Activated CD8-positive, alpha-beta memory T cell treated with anti-CD3 and anti-CD28 coated beads for 48 hours (primary cell): ENCODE measurements around the gene TDRD12.
"Not testable (repeated sequence)": the region's sequence is repeated elsewhere in the genome, so short reads cannot be mapped to it uniquely, and the experiment has no call there.

ENCODE experiments used
- DNase-seq, 3 experiments: peaks; one replicate each; pipeline ENCODE4 v3.0.0-alpha.2; 2020; ENCODE audit warnings: low read depth in 2 of 3, low spot score in 2 of 3

TDRD12 gene

DNA sequence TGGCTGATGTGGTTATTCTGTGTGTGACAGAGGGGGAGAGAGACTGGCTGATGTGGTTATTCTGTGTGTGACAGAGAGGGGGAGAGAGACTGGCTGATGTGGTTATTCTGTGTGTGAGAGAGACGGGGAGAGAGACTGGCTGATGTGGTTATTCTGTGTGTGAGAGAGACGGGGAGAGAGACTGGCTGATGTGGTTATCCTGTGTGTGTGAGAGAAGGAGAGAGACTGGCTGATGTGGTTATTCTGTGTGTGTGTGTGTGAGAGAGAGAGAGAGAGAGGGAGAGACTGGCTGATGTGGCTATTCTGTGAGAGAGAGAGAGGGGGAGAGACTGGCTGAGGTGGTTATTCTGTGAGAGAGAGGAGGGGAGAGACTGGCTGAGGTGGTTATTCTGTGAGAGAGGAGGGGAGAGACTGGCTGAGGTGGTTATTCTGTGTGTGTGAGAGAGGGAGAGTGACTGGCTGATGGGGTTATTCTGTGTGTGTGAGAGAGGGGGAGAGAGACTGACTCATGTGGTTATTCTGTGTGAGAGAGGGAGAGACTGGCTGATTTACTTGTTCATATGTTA is 27.1 kb downstream of the TDRD12 start:
- not testable (repeated sequence) for DNase-seq

DNA sequence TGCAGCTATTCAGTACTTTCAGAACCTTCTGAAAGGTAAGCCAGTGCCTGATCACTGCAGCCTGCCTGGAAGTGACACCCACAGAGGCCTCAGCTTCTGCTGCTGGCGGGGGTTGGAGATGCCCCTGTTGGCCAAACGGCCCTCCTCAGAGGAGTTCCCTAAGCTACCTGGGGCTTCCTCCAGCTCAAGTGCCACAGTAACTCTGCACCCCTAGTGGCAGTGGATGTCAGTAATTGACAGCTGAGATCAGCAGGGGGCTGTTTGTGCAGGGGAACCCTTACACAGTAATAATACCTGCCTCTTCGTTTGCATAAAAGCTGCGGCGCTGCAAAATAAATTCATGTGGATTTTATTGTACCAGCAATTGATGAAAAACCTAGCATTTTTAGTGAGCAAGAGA is 28.9 kb downstream of the TDRD12 start:
- no peak for DNase-seq

DNA sequence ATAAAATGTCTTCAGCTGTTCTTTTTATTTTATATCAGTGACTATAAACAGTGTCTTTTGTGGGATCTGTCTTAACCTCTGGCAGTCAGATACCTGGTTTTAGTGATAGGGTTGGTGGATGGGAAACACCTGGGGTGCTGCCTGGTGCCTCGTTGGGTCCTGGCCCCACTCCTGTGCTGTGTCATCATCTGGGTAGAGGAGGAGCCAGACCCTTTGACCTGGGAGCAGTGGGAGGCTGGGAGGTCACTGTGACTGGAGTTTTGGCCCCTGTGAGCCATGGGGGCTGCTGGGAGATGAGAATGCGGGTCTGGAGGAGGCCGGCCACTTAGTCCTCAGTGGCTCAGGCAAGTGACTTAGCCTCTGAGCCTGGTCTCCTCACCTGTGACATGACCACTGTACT is 29.4 kb downstream of the TDRD12 start:
- DNase-seq = no peak

DNA sequence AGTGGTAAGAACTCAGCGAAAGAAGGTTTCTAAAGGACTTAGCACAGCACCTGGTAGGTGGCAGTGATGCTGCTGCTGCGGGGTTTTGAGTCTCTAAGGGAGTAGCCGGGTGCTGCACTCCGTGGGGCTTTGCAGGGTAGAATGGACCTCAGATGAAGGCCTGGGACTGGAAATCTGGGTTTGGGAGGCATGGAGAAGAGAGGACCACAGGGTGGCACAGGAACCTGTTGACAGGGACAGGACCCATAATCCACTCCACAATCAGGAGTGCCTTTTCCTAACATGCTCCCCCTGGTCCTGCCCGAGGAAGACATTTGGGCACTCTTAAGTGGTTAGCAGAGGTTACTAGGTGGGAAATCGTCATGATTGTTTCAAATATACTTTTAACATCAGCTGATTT is 29.8 kb downstream of the TDRD12 start:
- no peak for DNase-seq

DNA sequence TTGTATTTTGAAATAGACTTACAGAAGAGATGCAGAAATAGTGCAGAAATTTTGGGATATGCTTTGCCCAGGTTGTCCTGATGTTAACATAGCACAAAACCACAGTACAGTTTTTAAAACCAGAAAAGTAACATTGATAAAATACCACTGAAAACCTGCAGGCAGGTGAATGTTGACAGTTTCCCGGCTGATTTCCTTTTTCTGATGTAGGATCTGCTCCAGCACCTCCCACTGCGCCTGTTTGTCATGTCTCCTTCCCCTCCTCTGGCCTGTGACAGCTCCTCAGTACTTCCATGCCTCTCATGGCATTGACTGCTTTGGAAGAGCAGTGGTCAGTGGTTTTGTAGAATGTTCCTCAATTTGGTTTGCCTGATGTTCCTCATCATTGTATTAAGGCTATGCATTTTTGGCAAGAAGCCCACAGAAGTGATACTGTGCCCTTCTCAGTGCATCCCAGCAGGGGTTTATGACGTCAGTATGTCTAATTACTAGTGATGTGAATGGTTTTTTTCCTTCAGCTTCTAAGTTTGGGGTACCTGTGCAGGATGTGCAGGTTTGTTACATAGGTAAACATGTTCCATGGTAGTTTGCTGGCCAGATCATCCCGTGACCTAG is 31.0 kb downstream of the TDRD12 start:
- DNase-seq = no peak

DNA sequence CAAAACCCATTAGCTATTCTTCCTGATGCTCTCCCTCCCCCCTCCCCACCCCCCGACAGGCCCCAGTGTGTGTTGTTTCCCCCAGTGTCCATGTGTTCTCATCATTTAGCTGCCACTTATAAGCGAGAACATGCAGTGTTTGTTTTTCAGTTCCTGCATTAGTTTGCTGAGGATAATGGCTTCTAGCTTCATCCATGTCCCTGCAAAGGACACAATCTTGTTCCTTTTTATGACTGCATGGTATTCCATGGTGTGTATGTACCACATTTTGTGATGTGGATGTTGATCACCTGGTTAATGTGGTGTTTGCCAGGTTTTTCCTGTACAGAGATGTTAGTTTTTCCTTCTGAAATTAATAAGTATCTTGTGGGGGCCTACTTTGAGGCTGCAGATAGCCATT is 31.5 kb downstream of the TDRD12 start:
- no peak for DNase-seq

DNA sequence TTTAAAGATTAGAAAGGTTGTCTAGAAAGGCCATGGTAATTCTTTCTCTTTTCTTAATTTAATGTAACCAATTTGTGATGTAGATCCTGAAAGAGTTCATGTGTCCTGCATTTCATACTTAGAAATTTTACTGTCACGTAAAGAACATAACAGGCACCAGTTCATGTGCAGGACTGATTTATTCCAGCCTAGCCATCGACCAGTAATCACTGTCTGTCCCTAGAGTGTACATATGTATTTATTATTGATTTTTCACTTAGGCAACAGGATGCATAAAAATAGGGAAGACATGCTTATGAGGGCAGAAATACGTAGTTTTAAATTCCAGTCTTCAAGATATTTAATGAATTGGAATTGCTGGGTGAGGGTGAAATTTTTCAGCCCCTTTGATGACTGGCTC is 37.6 kb downstream of the TDRD12 start:
- no peak for DNase-seq

DNA sequence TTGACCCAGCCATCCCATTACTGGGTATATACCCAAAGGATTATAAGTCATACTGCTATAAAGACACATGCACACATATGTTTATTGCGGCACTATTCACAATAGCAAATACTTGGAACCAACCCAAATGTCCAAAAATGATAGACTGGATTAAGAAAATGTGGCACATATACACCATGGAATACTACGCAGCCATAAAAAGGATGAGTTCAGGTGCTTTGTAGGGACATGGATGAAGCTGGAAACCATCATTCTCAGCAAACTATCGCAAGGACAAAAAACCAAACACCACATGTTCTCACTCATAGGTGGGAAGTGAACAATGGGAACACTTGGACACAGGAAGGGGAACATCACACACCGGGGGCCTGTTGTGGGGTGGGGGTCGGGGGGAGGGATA is 45.8 kb downstream of the TDRD12 start:
- not testable (repeated sequence) for DNase-seq

DNA sequence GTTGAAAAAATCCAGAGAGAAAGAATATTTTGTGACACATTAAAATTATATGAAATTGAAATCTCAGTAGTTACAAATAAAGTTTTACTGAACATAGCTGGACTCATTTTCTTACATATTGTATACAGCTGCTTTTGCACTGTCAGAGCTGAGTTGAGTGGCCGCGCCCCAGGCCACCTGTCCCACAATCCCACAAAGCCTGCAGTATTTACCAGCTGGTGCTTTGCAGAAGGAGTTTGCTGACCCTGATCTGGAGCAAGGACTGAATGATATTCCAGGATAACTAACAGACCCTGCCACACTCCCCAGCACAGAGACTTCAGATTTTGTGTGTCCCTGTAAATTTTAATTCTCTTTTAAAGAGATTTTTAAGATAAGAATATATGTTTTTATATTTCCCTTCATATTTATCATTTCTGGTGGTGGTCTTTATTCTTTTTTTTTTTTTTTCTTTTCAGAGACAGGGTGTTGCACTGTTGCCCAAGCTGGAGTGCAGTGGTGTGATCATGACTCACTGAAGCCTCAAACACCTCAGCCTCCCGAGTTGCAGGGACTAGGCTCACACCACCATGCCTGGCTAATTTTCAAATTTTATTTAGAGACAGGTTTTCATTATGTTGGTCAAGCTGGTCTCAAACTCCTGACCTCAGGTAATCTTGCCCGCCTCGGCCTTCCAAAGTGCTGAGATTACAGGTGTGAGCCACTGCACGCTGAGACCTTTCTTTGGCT is 48.5 kb downstream of the TDRD12 start:
- no peak for DNase-seq

DNA sequence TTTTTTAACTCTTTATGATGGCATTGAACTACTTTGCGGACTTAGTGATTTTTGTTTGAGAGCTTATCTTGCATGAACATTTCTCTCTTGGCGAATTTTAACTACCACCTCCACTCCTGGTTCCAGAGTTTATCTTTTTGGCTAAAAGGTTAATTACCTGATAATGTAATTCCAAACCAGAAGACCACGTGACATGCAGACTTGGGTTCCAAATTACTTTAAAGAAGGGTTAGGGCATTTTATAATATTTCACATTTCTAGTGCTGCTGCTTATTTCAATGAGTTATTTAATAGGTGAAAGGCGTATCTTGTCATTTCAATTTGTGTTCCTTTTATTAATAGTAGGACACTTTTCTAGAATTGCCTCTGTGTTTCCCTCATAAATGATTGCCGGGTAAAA is 52.0 kb downstream of the TDRD12 start:
- DNase-seq = no peak

DNA sequence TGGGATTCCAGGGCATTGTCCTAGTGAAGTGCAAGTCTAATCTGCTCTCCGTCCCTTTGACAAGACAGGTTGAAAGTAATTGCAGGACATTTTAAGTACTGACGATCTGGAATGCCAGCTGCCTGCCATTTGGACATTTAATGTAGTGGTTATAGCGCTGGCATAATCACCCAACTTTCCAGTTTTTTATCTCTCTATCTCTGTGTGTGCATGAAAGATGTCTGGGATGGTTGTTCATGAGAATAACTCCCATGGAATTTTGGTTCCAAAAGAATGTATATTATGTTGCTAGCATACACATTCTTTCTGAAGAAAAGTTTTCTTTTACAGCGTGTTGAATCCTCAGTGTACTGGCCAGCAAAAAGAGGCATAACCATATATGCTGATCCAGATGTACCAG is 53.6 kb downstream of the TDRD12 start:
- DNase-seq = no peak

DNA sequence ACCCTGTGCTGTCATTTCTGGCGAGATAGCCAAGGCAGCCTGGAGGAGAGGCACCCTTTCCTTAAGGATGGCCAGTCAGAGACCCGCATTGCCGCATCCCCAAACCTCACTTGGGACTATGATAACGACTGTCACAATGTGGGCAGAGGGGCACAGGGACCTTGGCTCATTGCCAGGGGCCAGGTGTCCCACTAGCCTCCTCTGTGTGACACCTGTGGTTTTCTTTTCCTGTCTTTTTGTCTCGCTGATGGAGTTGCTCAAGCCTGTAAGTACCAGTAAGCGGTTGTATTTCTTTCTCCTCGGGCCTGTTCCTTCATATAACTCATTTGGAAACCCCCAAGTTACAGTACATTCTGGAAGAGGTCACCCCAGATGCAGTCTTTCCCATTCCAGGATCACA is 59.5 kb downstream of the TDRD12 start:
- DNase-seq = no peak

DNA sequence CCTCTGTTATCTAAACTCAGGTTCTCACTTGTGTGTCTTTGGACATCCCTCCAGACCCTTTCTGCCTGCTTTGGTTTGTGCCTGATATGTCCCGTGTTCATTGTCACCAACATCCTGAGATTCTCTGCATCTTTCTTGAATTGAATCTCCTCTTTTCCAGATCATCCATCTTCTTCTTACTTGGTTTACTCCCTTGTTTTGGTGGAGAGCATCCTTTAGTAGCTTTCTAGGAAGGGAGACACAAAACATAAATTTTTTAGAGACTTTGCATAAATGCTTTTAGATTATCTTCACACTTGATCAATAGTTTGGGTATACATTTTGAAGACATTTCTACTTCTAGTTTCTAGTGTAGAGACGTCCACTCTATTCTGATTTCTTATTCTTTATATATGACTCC is 61.7 kb downstream of the TDRD12 start:
- DNase-seq = no peak

DNA sequence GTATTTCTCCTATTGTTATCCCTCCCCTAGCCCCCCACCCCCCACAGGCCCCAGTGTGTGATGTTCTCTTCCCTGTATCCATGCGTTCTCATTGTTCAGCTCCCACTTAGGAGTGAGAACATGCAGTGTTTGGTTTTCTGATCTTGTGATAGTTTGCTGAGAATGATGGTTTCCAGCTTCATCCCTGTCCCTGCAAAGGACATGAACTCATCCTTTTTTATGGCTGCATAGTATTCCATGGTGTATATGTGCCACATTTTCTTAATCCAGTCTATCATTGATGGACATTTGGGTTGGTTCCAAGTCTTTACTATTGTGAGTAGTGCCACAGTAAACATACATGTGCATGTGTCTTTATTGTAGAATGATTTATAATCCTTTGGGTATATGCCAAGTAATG is 62.5 kb downstream of the TDRD12 start:
- not testable (repeated sequence) for DNase-seq

DNA sequence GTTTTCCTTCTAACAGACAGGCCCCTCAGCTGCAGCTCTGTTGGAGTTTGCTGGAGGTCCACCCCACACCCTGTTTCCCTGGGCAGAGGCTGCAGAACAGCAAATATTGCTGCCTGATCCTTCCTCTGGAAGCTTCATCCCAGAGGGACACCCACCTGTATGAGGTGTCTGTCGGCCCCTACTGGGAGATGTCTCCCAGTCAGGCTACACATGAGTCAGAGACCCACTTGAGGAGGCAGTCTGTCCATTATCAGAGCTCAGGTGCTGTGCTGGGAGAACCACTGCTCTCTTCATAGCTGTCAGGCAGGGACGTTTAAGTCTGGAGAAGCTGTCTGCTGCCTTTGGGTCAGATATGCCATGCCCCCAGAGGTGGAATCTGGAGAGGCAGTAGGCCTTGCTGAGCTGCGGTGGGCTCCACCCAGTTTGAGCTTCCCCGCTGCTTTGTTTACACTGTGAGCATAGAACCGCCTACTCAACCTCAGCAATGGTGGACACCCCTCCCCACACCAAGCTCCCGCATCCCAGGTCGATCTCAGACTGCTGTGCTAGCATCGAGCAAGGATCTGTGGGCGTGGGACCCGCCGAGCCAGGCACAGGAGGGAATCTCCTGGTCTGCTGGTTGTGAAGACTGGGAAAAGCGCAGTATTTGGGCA is 67.7 kb downstream of the TDRD12 start:
- not testable (repeated sequence) for DNase-seq

DNA sequence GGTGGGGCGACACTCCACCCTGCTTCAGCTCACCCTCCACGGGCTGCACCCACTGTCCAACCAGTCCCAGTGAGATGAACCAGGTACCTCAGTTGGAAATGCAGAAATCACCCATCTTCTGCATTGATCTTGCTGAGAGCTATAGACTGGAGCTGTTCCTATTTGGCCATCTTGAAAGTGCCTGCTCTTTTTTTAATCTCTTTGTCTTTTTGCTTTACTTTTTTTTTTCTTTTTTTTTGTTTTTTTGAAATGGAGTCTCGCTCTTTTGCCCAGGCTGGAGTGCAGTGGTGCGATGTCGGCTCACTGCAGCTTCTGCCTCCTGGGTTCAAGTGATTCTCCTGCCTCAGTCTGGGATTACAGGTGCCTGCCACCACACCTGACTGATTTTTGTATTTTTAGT is 68.3 kb downstream of the TDRD12 start:
- DNase-seq = not testable (repeated sequence)

DNA sequence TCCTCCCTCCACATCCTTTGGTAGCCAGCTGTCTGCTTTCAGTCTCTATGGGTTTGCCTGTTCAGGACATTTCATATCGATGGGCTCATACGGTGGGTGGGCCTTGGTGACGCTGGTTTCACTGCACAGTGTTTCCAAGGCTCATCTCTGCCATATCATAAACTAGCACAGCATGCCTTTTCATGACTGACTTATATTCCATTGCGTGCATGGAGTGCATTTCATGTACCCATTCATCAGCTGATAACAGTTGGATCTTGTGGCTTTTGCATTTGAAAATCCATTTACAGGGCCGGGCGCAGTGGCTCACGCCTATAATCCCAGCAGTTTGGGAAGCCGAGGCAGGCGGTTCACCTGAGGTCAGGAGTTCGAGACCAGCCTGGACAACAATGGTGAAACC is 69.9 kb downstream of the TDRD12 start:
- DNase-seq = no peak

DNA sequence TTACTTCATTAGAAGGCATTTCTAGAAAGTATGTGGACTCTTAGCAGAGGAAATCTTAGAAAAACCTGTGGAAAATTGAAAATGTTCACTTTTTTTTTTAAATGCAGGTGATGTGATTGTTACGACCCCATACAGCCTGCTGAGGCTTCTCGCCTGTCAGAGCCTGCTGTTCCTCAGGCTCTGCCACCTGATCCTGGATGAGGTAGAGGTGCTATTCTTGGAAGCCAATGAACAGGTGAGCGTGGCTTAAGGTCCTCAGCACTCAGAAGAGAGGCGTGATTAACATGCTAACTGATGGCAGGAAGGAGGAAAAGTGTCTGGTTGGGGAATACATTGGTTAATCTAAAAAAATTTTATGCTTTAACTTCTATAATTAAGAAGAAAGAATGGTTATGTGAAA is 78.6 kb downstream of the TDRD12 start:
- DNase-seq = no peak

DNA sequence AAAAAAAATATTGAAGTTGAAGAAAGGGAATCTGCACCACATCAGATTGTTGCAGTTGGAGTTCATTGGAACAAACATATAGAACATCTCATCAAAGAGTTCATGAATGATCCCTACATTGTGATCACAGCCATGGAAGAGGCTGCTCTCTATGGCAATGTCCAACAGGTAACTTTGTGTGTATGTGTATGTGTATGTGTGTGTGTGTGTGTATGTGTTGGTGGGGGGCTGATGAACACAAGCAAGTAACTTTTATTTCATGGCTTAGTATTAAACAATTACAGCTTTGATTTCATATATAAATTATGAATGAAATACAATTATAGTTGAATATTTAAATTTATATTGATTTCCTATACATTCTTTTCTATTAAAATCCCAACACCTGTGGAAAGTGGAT is 80.6 kb downstream of the TDRD12 start:
- DNase-seq = no peak

DNA sequence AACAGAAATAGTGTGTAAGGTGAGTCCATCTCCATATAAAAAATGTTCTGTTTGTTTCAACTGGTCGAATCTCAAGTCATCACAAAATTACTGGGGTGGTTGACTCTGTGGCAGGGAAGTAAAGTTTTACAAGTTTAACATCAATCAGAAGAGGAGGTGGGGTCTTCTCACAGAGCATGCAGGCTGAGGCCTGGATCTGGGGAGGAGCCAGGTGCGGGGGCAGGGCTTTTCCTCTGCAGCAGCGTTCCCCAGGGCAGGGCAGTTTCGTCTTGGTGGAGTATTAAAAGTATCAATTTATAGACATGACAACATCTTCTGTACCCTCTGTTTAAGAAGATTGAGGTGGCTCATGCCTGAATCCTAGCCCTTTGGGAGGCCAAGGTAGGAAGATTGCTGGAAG is 81.2 kb downstream of the TDRD12 start:
- DNase-seq = no peak

DNA sequence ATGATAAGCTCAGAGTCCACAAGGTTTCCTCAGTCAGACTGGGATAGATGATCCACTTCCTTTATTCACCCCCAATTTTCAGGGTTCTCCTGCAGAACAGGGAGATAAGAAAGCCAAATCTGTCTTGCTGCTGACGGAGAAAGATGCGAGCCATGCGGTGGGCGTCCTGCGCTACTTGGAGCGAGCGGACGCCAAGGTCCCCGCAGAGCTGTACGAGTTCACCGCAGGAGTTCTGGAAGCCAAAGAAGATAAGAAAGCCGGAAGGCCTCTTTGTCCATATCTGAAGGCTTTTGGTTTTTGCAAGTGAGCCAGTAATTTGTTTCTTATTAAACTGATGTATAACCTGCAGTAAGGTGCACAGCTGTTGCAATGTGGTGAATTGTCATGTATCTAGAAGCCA is 83.3 kb downstream of the TDRD12 start:
- no peak for DNase-seq

DNA sequence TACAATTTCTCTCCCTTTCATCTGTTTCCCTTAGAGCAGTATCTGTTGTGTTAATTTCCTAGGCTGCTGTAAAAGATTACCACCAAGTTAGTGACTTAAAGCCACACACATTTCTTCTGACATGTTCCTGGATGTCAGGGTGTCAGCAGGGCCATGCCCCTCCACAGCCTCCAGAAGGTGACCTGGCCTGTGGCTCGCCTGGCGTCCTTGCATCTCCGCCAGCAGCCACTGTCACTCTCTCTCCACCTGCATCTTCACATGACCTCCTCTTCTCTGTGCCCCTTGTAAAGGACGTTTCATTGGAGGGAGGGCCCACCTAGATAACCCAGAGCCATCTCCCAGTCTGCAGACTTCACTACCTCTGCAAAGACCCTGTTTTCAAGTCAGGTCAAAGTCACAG is 88.7 kb downstream of the TDRD12 start:
- no peak for DNase-seq
